Measurements from ENCODE around the gene ZNF668. TPM values are rescaled to one million over a fixed set of nuclear protein-coding genes. Genes with fewer than 3 reads are reported as not detected.

ZNF668 gene
- total and polyA plus RNA-seq, 8 donors: 5.7 to 14.2 (median 10.0) TPM; not detected in 1

GRCh38 chr16:31092330-31092729, 18.3 kb upstream of the ZNF668 start:
- DNase-seq: no peak
- H3K9me3 ChIP-seq: no peaks in the 10 kb centered on the region
- no peak overlapping the region for H3K4me3 ChIP-seq
- WGBS, 5 donors: 94 to 99% (median 96%) methylated on average over 5 of the region's 5 CpGs
- TF ChIP-seq POLR2AphosphoS5 (IDR thresholded peaks at IDR 0.05): no peak
- no peak for TF ChIP-seq EP300 (IDR thresholded peaks at IDR 0.05)
- TF ChIP-seq CTCF (IDR thresholded peaks at IDR 0.05): no peak
- peaks cover 6 to 44% (median 35%) of the 10 kb centered on the region in 4 donors for H3K36me3 ChIP-seq
- H3K27ac ChIP-seq: peak overlapping the region in 1 of 5 donors; percentile 88
- H3K27me3 ChIP-seq: no peaks in the 10 kb centered on the region
- peaks cover 13 to 38% (median 27%) of the 10 kb centered on the region in 4 donors for H3K4me1 ChIP-seq
- intact Hi-C loops (cut with DNase I; ENCODE audit: low total_unique reads): no loop called here

GRCh38 chr16:31090540-31090939, 16.5 kb upstream of the ZNF668 start:
- WGBS, 5 donors: 85 to 100% (median 93%) methylated on average over 1 to 2 of the region's 2 CpGs
- intact Hi-C loops (cut with DNase I; ENCODE audit: low total_unique reads): no loop called here
- H3K27ac ChIP-seq: no peak overlapping the region

GRCh38 chr16:31089199-31089598, 15.2 kb upstream of the ZNF668 start:
- DNase-seq: no peak
- Histone ChIP-seq H3K4me1 (peaks cover 13 to 22% (median 17%) of the 10 kb centered on the region in 4 donors), H3K36me3 (peaks cover 10 to 75% (median 65%) of the 10 kb centered on the region in 4 donors), H3K4me3 (no peak overlapping the region), H3K27me3 (no peaks in the 10 kb centered on the region), H3K27ac (no peak overlapping the region), H3K9me3 (no peaks in the 10 kb centered on the region)
- 90 to 97% (median 93%) methylated on average over 8 of the region's 8 CpGs for WGBS, 5 donors
- TF ChIP-seq POLR2AphosphoS5 (IDR thresholded peaks at IDR 0.05) (no peak), CTCF (IDR thresholded peaks at IDR 0.05) (no peak), EP300 (IDR thresholded peaks at IDR 0.05) (no peak), POLR2A (IDR thresholded peaks at IDR 0.05) (no peak)
- intact Hi-C loops (cut with DNase I; ENCODE audit: low total_unique reads): no loop called here

More at GRCh38 chr16:31090540-31090939, 16.5 kb upstream of the ZNF668 start:
- Histone ChIP-seq H3K4me1 (peaks cover 13 to 36% (median 24%) of the 10 kb centered on the region in 4 donors), H3K9me3 (no peaks in the 10 kb centered on the region), H3K36me3 (peaks cover 10 to 62% (median 52%) of the 10 kb centered on the region in 4 donors), H3K4me3 (no peak overlapping the region), H3K27me3 (no peaks in the 10 kb centered on the region)
- TF ChIP-seq CTCF (IDR thresholded peaks at IDR 0.05): no peak
- no peak for DNase-seq

GRCh38 chr16:31088459-31089183, 14.6 kb upstream of the ZNF668 start, which contains the start of gene PRSS53:
PRSS53 (minus strand) TSS chr16:31088943; CDS start chr16:31088809, 134 bp downstream.
- H3K27ac ChIP-seq: no peak within 1 kb of the TSS
- no peaks in the 10 kb centered on the region for H3K9me3 ChIP-seq
- intact Hi-C loops (cut with DNase I; ENCODE audit: low total_unique reads): no loop called here
- TF ChIP-seq EP300 (IDR thresholded peaks at IDR 0.05): no peak
- no peak for TF ChIP-seq POLR2A (IDR thresholded peaks at IDR 0.05)
- TF ChIP-seq CTCF (IDR thresholded peaks at IDR 0.05): no peak
- no peak for TF ChIP-seq POLR2AphosphoS5 (IDR thresholded peaks at IDR 0.05)
- peaks cover 7 to 17% (median 12%) of the 10 kb centered on the region in 4 donors for H3K4me1 ChIP-seq
- peaks cover 10 to 81% (median 70%) of the 10 kb centered on the region in 4 donors for H3K36me3 ChIP-seq
- no peaks in the 10 kb centered on the region for H3K27me3 ChIP-seq
- 71 to 82% (median 77%) methylated on average over 5 to 15 of the region's 15 CpGs for WGBS, 5 donors
- no peak within 1 kb of the TSS for H3K4me3 ChIP-seq
- DNase-seq: no peak

All from stomach (tissue), 9 donors.